GM18508 (cell line): Measurements from ENCODE around the gene PCDH12.

ENCODE experiments used
- ATAC-seq: cut with Tn5 transposase; IDR thresholded peaks from one replicate; pipeline ENCODE4 v1.9.1; 2021; ENCODE audit warnings: moderate number of reproducible peaks; ENCODE audit not compliant: insufficient read depth, unreplicated experiment

The PCDH12 gene

GRCh38 chr5:141958113-141958512 is at the start of gene PCDH12:
TSS of gene PCDH12 (minus strand) at chr5:141958202. CDS start at chr5:141957851, 351 bp downstream.
- no peak for ATAC-seq

DNA sequence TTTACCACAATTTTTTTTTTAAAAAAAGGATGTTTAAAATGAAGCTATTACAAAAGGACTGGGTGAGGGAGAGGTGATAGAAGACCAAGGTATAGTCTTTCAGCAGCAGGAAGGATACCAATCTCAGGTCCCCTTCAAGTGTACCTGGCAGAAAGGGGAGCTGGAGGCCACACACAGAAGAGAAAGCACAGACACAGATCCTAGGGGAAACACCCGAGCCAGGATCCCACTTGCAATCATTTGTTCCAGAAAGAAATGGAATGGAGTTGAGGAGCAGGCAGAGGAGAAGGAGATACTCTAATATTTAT is 49.2 kb upstream of the PCDH12 start:
- ATAC-seq: no peak

DNA sequence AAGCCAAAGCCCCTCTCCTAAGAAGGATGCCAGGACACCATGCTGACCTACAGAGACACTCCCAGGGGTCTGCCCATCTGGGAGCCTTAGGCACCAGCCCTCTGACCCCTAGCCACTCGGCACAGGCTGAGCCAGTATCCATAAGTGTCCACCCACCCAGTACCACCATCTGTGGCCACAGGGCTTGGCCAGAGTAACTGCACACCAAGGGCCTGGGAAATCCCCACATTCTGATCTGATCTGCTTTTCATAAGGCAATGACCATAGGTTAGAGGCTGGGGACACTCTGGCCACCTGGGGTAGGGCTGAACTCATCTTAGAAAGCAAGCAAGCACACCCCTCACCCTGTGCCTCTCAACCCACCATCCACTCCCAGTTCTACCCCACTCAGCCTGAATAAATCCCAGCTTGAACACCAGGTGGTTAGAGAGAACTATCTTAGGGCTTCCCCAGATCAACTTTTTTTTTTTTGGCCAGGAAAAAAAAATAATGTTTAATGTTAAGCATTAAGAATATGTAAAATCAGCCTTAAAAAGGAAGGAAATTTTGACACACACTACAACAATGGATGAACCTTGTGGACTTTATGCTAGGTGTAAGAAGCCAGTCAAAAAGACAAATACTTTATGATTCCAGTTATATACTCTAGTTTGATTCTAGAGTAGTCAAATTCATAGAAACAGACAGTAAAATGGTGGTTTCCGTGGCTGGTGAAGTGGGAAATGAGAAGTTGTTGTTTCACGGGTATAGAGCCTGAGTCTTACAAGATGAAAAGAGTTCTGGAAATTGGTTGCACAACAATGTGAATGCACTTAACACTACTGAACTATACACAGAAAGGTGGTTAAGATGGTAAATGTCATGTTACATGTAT is 48.6 kb upstream of the PCDH12 start:
- no peak for ATAC-seq

DNA sequence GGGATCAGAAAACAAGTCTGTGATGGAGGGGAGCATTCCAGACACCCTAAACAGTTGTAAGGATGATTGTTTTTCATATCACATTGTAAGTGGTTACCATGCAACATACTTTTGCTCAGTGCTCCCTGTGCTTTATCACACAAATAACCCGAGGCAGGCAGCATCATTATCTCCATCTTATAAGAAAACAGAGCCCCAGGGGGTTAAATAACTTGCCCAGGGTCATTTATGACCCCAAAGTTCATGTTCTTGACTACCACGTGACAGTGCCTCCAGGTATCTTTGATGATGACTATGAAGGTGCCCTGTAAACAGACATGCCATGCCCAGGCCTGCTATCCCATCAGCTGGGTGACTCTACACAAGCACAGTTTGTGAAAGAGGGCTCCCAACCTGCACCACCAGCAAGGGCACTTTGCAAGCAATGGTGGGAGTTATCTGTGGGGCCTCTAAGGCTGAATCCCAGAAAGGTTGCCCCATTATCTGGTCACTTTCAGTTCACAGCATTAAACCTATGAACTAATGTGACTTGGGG is 45.3 kb upstream of the PCDH12 start:
- ATAC-seq: no peak

- no peak for ATAC-seq
These were observed 42.9 kb upstream of the PCDH12 start for GRCh38 chr5:142000704-142001484.

- ATAC-seq: no peak
These were observed 42.2 kb upstream of the PCDH12 start for GRCh38 chr5:142000173-142000572.

DNA sequence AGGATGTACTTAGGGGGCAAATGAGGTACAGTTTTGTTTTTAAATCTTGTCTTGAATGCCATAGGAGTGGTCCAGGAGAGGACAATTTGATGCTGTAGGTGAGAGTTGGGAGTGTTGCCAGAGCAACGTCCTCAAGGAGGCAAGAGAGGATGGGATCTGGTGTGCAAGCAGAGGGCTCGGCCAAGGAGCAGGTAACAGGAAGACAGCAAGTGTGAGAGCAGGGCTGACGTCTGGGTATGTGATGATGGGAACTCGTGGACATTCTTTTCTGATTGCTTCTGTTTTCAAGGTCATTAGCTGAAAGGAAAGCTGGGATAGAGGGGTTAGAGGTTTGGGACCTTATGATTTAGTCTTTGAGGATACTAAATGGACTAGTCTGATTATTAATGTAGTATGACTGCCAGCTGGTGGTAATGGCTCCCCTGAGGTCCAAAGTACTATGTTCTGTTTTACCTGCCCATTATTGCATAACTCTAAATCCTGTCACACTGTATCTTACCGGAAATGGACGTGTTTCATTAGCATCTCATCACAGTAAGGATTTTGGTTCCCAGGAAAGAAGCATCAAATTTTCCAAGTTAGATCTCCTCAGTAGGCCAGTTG is 39.5 kb upstream of the PCDH12 start:
- ATAC-seq: no peak

GRCh38 chr5:141995656-141996055 is 37.7 kb upstream of the PCDH12 start:
- ATAC-seq: no peak

DNA sequence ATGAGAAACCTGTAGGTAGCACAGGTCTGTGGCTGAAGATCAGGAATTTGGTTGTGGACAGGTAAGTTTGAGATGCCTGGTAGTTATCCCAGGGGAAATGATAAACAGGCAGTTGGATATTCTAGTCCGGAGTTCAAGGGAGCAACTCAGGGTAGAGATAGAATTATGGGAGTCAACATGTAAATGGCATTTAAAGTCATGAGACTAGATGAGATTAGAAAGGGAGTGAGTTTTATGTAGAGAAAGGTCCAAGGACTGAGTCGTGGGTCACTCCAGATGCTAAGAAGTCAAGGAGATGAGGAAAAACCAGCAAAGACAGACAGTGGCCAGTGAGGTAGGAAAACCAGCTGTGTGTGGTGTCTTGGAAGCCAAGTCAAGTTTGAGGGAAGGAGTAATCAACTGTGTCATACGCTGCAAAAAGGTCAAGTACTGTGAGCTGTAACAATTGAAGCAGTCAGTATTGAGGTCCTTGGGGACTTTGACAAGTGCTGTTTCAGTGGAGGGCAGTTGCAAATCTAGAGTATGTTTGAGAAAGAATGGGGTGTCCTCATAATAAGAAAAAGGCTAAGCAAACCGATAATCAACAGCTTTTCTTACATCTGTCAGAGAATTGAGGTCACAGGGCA is 36.6 kb upstream of the PCDH12 start:
- ATAC-seq: no peak

DNA sequence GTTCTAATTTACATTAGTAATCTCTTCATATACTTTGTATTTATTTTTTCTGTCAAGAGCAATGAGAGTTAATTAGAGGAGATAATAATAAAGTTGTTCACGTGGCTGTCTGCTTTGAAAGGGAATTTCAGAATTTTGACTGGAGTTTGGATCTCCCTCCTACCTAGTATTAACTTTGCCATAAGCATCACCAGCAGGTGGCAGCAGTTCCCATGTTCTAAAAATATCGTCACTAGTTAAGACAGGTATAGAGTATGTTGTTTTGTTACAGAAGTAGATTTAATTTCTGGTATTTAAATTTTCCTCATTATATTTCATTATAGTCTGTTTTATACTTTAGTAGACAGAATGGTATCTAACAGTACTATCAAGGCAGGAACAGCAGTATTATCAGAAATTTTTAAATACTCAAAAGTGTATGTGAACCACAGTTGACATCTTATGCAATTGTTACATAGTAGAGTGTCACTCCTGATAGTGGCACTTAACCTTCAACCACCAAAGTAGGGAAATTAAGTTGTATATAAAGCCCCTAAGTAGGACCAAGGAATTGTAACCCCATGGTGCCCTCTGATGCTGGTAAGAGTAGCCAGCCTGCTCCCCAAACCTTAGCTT is 34.5 kb upstream of the PCDH12 start:
- no peak for ATAC-seq

DNA sequence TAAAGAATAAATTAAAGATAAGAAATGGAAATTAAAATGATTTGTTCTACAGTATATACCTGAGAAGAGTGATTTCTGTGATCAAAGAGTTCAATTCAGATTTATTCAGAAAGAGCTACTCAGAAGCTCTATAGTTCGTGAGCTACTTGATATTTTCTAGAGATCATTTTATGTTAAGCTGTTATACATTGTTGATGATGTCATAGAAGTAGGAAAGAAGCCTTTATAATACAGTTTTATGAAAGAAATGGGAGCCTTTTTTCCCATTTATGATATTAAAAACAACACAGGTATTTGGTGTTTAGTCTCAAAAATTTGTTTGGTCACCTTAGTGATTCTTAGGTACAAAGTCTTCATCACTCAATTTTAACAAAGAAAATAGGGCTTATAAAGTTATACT is 31.7 kb upstream of the PCDH12 start:
- no peak for ATAC-seq

DNA sequence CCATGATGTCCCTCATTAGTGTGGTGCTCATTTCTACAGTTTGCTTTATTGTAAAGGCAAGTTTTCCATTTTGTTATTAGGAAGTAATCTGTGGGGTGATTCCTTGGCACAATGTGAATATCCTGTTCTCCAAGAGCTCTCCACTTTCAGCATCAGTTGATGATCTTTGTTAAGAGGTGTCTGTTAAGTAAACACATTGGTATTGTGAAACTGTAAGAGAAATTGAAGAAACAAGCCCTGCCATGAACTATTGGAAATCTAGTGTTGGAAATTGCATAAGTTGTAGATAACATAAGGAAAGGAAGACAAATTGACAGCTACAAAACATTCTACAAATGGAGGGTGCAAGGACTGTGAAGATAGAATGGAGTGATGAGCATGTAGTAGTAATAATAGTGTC is 28.1 kb upstream of the PCDH12 start:
- ATAC-seq: no peak

GRCh38 chr5:141982626-141983025 is 24.6 kb upstream of the PCDH12 start:
- no peak for ATAC-seq

DNA sequence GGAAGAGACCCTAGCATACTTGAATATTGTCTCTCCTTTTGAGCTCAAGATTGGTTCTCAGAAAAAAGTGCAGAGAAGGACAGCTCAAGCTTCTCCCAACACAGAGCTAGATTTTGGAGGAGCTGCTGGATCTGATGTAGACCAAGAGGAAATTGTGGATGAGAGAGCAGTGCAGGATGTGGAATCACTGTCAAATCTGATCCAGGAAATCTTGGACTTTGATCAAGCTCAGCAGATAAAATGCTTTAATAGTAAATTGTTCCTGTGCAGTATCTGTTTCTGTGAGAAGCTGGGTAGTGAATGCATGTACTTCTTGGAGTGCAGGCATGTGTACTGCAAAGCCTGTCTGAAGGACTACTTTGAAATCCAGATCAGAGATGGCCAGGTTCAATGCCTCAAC is 20.4 kb upstream of the PCDH12 start:
- no peak for ATAC-seq

GRCh38 chr5:141976176-141976575 is 18.2 kb upstream of the PCDH12 start:
- ATAC-seq: no peak

GRCh38 chr5:141973871-141974595 is 16.0 kb upstream of the PCDH12 start:
- ATAC-seq: no peak

- ATAC-seq: peak; percentile 61
These were observed 12.1 kb upstream of the PCDH12 start for GRCh38 chr5:141969783-141970771.

DNA sequence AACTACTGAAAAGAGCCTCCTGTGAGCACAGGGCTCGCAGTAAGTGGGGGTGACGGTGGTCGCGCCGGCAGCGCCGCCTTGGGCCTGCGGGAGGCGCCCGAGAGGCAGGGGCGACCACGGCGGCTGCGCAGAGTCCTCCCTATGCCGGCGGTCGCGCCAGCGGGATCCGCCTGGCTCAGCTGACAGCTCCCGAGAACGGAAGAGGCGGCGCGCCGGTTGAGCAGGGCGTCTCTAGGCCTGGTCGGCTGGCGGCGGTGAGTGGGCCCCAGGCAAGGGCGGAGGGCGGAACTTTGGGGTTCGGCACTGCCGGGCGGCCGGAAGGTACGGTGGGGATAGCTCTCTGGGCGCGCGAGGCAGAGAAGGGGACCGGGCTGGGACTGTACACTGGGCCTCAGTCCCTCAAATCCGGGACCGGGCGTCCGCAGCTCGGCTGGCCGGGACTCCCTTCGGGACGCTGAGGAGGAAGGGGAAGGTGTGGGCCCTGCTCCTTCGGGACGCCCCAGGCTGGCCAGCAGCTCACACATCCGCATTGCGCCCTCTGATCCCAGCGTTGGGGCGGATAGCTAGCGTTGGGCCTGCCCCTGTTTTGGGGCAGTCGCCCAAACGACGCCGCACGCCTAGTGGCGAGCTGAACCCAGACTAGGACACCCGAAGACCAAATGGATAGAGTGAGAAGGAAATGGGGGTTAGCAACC is 11.1 kb upstream of the PCDH12 start, which contains the start of gene RNF14:
RNF14 (plus strand) TSS at position 192 of the 695 bp plus-strand sequence. CDS start 4,484 bp downstream, outside the sequence.
- ATAC-seq: peak; percentile 75
